Fibroblast of skin of left biceps (primary cell): ENCODE data around the gene ISG15.
A peak's percentile ranks its signal among the peaks of the same experiment; 100 is the strongest.
"Not testable (repeated sequence)": the region's sequence is repeated elsewhere in the genome, so short reads cannot be mapped to it uniquely, and the experiment has no call there.

Source experiments
- DNase-seq, 2 experiments: peaks; one replicate each; pipeline ENCODE4 v3.0.0-alpha.2; 2013; ENCODE audit warnings: low read depth in 2 of 2

Gene ISG15

DNA sequence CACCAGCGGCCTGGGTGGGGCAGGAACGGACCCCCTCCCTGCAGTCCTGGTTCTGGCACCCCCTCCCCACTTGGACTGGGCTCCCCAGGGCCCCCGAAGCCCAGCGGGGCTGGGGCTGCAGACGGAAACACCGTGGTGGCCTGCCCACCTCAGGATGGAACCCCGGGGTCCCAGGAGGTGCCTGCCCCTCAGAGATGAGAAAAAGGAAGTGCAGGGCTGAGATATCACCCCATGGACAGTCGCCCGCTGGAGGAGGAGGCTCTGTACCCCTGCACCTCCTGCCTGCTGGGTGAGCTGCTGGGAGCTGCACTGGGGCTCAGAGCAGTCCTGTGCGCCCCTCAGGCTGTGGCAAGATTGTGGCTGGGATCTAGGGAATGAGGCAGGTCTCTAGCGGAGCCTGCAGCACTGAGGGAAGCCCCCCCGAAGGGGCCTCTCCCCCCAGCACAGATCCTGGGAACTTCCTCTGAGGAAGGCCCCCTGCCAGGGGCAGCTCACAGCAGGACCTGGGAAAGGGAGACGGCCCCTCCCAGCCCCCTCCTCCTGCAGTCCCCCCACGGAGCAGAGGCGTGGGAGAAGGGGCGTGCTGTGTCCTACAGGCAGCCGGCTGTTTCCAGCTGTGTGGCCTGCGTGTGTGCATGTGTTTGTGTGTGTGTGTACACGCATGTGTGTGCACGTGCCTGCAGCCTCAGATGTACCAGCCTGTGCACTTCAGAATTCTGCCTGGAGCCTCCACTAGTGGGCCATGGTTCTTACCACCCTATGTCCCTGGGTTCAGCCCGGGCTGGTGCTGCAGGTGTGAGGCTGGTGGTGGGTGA, 13.5 kb downstream of the ISG15 start:
- DNase-seq, result no peak

DNA sequence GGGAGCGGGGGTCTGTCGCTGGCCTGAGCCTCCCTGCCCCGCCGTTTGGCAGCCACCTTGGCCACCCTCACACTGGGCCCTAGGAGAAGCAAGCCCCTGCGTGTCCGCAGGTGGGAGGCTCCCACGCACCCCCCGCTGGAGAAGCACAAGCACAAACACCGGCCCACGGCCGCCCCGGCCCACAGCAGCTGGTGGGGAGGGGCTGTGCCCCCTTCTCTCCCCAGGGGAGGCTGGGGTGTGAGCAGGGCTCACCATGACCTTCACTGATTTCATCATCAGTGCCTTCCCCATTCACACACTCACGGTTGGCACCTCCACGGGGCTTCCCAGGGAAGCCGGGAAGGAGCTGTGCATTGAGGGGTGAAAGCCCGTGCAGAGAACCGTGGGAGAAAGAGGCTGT, 14.5 kb downstream of the ISG15 start:
- no peak for DNase-seq

DNA sequence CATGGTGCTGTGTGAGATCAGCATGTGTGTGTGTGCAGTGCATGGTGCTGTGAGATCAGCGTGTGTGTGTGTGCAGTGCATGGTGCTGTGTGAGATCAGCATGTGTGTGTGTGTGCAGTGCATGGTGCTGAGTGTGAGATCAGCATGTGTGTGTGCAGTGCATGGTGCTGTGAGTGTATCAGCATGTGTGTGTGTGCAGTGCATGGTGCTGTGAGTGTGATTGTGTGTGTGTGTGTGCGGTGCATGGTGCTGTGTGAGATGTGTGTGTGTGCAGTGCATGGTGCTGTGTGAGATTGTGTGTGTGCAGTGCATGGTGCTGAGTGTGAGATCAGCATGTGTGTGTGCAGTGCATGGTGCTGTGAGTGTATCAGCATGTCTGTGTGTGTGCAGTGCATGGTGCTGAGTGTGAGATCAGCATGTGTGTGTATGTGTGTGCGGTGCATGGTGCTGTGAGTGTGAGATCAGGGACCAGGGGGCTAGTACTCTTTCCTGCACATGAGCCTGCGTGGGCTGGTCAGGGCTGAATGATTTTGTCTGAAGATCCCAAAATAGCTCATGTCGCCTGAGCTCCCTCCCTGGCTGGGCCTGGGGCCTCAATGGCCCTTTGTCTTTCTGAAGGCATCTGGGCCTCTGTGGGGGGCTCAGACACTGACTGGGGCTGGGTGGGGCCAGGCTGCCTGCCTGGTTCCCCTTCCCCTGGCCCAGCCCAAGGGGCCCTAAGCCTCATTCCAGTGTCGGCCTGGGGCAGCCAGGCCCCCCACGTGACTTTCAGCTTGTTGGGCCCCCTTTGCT, 17.8 kb downstream of the ISG15 start:
- not testable (repeated sequence) for DNase-seq

DNA sequence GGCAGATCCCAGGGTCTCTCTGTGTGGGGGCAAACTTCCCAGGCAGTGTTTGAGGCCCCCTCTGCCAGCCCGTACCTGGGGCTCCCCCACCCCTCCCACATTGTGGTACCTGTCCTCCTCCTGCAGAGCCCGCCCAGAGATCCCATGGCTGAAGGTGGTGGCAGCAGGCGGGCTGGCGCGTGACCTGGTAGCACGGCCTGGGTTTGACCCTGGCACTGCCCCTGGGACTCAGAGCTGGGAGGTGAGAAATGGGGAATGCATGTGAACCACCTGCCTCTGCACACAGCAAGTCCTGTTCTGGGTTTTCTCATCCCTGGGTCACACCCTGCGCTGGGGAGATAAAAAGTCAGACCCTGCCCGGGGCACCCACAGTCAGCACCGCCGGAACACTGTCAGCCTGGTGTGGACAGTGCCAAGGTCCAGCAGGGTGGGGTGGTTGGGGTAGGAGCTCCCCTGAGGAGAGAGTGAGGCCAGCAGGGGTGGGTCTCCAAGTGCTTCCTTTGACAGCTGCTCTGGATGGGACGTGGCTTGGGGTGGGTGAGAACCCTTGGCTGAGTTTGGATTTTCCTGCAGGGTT, 18.4 kb downstream of the ISG15 start:
- no peak for DNase-seq

DNA sequence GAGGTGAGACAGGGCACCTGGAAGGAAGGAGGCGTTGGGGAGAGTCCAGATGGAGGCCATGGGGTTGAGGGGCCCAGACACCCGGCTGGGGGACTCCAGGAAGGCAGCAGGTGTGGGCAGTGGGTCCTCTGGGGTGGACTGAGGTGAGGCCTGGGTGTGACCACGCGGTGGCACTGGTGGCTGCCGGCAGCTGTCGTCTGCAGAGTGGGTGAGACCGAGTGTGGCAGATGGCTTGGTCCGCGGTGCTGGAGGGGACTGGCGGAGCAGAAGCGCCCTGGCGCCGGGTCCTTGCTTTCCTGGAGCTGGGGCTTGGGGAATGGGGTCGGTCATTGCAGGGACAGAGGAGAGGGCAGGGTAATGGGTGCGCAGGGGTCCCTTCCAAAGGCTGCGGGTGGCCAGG, 19.1 kb downstream of the ISG15 start:
- DNase-seq, result no peak

DNA sequence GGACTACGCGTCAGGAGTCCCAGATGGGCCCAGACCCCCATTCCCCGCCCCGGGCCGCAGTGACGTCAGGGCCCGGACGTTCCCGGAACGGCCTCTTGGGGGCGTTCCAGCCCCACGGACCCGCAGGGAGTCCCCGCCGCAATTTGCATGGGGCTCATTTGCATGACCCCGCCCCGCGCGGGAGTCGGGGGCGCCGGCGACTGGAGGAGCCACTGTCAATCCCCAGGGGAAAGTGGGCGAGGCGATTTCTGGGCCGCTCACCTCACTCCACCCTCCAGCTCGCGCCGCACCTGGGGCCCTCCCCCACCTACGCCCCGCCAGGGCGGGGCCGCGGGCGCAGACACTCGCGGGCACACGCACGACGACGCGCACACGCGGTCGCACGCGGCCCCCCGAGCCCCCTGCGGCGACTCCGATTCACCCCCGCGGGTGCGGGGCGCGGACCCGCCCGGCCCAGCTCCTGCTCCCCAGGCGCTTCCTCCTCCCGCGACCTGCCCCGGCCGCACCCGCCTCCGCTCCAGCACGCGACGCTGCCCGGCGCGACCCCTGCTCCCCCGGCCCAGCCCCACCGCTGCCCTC, 19.8 kb downstream of the ISG15 start:
- peak in 1 of 2 experiments; percentile 20 for DNase-seq

DNA sequence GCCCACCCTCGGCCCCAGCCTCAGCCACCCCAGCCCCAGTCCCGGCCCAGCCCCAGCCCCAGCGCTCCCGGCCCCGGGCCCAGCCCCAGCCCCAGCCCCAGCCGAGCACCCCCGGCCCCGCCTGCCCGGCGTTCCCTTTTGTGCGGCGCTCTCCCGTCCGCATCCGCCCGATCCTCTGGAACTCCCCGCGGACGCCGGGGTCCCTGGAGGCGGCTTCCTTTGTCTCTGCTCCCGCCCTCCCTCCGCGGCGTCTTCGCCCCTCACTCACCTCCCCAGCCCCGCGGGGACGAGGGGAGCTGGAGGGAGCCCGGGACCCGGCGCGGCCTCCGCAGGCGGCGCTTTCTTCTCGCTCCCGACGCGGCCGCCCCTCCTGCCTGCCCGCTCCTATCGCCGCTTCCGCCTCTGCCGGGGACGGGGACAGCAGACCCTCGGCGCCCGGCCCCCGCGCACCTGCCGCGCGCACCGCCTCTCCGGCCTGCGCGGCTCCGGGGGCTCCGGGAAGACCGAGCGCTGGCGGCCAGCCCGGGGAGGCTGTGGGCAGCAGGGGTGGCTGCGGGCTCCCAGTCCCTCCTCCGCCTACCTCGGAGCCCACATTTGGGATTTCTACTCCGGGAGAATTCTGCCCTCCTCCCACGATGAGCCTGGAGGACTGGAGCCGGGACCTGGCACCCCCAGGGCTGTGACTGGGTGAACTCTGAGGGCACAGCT, 20.6 kb downstream of the ISG15 start:
- no peak for DNase-seq

DNA sequence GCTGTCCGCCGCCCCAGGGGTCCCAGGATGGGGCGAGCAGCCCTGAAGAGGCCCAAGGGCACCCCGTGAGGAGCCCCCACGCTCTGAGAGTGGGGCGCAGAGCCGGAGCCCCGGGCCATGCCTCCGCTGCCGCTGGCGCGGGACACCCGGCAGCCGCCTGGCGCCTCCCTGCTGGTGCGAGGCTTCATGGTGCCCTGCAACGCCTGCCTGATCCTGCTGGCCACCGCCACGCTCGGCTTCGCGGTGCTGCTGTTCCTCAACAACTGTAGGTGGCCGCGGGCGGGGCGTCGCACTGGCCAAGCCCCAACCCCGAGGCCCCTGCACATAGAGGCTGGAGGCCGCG, 21.1 kb downstream of the ISG15 start:
- no peak for DNase-seq

DNA sequence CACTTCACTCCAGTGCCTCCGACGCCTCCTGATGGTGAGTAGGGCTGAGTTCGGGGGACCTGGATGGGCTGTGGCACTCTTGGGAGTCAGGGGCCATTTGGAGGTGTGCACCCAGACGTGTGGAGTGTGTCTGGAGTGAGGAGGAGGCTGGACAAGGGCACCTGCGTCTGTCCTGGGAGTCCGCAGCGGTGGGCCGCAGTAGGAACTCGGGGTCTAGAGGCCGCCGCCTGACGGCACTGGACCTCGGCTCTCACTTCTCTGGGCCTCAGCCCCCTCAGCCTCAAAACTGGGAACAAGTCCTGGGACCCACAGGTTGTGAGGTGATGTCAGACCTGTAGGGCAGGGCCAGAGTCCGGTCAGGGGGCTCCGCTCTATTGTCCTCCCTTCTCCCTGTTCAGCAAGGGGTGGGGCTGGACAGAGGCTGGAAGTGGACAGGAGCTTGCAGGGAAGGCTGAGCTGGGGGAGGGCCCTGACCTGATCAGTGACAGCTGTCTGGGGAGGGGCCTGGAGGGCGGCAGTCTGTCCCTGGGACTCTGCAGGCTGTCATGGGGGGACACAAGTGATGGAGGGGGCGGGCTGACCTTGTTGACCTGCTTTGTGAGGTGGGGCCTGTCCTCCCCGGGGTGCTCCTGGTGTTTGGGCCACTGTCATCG, 22.1 kb downstream of the ISG15 start:
- no peak for DNase-seq

DNA sequence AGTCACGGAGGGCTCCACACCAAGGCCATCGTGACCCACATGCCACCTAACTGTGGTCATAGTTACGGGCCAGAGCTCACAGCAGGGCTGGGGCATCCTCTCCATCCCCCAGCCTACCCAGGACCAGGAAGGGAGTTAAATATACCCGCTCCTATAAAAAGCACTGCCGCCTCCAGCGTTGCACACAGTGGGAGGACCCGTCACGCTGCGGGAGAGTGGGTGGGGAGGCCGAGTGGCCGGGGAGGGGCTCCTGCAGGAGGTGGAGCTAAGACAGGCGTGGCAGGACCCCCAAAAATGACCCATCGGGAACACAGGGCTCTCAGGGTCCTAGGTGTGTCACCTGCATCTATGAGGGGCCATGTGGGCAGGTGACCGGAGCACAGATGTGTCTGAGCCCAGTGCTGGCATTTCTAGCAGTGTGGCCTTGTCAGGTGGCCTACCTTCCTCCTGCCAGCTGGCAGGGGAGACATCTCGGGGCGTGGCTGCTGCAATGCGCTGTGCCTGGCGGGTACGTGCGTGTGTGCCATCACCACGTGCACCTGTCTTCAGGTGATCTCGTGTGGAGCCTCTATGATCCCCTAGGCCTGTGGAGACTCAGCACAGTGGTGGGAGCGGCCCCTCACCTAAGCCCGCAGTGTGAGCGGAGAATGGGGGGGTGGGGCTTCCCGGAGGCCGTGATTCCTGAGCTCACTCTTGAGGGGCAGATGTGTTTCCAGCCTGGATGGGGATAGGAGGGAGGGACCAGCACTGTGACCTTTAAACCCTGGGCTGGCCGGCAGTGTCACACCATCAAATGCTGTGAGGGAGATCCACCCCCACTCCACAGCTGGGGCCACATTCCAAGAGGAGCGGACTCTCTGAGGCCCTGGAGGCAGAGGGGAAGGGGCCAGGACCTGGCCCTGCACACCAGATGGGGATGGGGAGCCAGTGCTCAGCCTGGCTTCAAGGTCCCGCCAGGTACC, 24.4 kb downstream of the ISG15 start:
- no peak for DNase-seq

DNA sequence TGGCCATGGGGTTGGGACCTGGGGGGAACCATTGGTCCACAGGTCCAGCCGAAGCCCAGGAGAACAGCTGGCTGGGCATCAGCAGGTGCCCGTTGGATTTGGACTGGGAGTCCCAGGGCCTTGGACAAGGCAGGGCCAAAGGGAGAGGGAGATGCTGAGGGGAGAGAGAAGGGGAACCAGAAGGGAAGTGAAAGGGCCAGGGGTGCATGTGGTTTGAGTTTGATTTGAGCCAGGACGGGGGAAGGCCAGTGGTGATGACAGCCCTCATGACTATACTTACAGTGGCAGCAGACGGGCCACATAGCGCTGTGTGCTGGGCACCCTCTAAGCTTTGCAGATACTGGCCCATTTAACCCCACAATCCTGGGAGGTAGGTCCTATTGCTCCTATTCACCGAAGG, 25.4 kb downstream of the ISG15 start:
- no peak for DNase-seq

DNA sequence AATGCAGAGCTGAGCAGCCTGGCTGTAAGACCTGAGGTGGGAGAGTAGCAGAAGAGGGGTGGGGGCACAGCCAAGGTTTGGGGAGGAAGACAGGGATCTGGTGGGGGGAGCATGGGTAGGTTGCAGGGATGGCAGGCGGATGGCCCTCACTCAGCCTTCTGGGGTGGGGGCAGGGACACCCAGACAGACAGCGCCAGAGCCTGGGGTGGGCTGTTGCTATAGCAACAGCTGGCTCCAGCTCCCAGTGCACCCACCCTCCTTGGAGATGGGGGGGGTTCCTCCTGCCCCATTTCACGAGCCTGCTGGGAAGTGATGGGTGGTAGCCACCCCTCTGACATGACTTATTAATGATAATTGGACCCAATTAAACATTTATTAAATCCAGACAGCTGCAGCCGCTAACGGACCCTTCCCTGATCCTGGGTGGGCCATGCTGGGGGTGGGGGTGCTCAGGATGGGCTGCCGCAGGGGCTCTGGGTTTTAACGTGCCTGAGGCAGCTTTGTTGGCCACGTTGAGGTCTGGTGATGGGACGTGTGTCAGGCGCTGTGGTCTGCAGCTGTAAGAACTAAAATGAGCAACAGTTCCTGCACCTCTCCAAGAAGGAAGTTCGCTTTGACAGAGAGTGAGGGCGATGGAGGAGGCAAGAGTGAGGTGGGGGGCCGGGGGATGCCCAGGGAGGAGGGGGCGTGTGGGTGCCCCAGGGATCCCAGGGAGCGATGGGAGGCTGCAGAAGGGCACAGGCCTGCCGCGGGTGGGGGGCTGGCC, 26.0 kb downstream of the ISG15 start:
- DNase-seq, result no peak

DNA sequence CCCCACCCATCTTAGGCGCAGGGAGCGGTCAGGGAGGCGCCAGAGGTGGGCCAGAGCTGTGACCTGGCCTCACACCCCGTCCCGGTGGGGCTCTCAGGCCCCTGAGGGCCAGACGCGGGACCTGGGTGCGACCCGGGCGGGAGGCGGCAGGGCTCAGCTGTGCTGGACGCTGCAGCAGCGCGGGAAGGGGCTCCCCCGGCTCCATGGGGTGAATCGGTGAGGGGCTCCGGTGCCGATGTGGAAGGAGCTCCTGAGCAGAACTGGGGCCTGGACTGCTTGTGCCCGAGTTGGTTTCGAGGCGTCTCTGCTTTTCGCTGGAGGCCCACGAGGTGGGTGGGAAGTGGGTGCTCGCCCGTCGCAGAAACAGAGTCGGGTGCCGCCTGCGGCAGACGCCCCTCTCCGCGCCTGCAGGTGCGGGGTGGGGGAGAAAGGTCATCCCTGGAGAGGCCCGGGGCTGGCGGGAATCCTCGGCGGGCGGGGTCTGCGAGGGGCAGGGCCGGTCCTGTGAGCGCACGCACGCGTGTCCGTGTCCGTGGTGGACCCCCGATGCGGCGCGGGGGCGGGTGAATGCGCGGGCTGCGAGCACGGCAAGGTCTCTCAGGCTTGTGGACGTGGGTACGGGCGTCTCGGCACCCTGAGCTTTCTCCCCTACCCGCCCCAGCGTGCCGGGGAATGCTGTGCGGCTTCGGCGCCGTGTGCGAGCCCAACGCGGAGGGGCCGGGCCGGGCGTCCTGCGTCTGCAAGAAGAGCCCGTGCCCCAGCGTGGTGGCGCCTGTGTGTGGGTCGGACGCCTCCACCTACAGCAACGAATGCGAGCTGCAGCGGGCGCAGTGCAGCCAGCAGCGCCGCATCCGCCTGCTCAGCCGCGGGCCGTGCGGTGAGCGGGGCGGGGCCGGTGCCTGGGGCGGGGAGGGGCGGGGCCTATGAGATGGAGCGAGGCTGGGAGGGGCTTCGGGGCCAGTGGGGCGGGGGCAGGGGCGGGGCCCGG, 27.0 kb downstream of the ISG15 start:
- peak; percentile 55 to 57 for DNase-seq

DNA sequence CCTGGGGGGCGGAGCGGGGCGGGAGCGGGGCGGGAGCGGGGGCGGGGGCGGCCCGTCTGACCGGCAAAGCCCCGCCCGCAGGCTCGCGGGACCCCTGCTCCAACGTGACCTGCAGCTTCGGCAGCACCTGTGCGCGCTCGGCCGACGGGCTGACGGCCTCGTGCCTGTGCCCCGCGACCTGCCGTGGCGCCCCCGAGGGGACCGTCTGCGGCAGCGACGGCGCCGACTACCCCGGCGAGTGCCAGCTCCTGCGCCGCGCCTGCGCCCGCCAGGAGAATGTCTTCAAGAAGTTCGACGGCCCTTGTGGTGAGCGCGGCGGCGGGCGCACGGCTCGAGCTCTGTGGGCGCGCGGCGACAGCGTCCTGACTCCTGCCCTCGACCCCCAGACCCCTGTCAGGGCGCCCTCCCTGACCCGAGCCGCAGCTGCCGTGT, 27.8 kb downstream of the ISG15 start:
- DNase-seq, result no peak

DNA sequence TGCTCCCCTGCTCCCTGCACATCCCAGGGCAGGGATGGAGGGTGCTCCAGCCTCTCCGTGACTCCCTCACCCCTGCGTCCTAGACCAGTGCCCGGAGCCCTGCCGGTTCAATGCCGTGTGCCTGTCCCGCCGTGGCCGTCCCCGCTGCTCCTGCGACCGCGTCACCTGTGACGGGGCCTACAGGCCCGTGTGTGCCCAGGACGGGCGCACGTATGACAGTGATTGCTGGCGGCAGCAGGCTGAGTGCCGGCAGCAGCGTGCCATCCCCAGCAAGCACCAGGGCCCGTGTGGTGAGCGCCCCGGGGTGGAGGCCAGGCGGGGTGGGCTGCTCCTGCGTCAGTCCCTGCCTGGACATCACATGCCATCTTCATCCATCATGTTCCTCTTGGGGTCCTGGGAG, 28.6 kb downstream of the ISG15 start:
- no peak for DNase-seq

DNA sequence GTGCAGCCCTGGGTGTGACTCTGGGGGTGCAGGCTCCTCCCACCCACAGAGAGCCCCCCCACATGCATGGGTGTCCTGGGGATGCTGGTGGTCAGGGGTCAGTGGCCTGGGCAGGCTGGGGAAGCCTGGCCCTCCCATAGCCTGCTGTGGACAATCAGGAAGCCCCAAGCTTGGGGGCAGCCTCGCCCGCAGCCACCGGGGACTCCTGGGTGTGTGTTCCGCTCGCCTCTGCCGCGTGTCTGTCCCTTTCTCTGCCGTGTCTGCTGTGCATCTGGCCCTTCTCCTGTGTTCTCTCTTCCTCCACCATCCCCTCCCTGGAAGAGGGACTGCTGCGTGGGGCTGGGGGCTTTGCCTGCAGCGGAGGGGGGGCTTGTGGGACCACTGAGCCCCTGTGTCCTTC, 29.5 kb downstream of the ISG15 start:
- no peak for DNase-seq

DNA sequence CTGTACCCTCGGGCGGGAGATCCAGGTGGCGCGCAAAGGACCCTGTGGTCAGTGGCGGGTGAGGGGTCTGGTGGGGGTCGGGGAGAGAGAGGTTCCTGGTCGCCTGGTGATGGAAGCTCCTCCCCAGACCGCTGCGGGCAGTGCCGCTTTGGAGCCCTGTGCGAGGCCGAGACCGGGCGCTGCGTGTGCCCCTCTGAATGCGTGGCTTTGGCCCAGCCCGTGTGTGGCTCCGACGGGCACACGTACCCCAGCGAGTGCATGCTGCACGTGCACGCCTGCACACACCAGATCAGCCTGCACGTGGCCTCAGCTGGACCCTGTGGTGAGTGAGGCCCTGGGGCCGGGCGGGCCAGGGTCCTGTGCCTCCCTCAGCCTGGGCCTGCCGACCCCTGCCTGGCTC, 30.1 kb downstream of the ISG15 start:
- no peak for DNase-seq

DNA sequence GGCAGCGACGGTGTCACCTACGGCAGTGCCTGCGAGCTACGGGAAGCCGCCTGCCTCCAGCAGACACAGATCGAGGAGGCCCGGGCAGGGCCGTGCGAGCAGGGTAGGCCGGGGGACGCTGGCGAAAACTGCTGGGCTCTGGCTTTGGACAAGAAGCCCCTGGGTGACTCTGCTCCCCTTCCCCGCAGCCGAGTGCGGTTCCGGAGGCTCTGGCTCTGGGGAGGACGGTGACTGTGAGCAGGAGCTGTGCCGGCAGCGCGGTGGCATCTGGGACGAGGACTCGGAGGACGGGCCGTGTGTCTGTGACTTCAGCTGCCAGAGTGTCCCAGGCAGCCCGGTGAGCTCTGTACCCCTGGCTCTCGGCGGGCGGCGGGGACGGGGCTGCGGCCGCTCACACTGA, 30.6 kb downstream of the ISG15 start:
- DNase-seq, result no peak
